AG04449 (cell line): ENCODE data around the gene PHLPP2.

Source experiments
- CTCF ChIA-PET: fragments of 350-600 bp; formaldehyde crosslinking; extraction: SDS; loops from one replicate; lab custom pipeline; 2021; ENCODE audit warnings: antibody characterized with exemption; lab: Yijun Ruan, JAX
- POLR2A ChIA-PET: fragments of 400-600, 350-600 bp; formaldehyde crosslinking; extraction: SDS; loops from one replicate; lab custom pipeline; 2020; ENCODE audit warnings: antibody characterized with exemption, inconsistent platforms; lab: Yijun Ruan, JAX
- DNase-seq: peaks from one replicate; pipeline ENCODE4 v3.0.0-alpha.2; 2010; ENCODE audit warnings: low read depth, low spot score
- H3K4me3 ChIP-seq: 2 replicates; pipeline ENCODE4 v1.5.1; 2011; ENCODE audit warnings: low read depth, mild to moderate bottlenecking, control low read depth, low read length
- CTCF ChIP-seq: IDR thresholded peaks from one replicate; pipeline ENCODE4 v1.5.1; 2011; ENCODE audit warnings: mild to moderate bottlenecking, moderate library complexity, low read length, control low read depth, inconsistent platforms; ENCODE audit not compliant: insufficient read depth; ENCODE audit errors: missing control alignments

PHLPP2 gene

GRCh38 chr16:71724320-71724751 is at the start of gene PHLPP2:
Gene PHLPP2, minus strand, starts transcription at chr16:71724701. Its CDS starts 9,906 bp downstream, at chr16:71714795.
- DNase-seq, result no peak
- ChIA-PET CTCF (interaction anchor here (0.9 kb wide), 1 partner anchor 21 kb away, joined by 3 read pairs; no protein-coding TSS in a partner anchor), POLR2A (interaction anchor here (0.6 to 0.9 kb wide), 2 partner anchors 16 to 185 kb away, joined by 3 read pairs; no protein-coding TSS in a partner anchor)
- peak within 1 kb of the TSS; percentile 81 for H3K4me3 ChIP-seq
- no peak for TF ChIP-seq CTCF

GRCh38 chr16:71771571-71771970 is 47.1 kb upstream of the PHLPP2 start:
- POLR2A ChIA-PET, result no interaction called here
- DNase-seq, result no peak
- CTCF ChIA-PET, result no interaction called here
- no peak overlapping the region for H3K4me3 ChIP-seq
- TF ChIP-seq CTCF, result no peak

- no peak for DNase-seq
- no peak for TF ChIP-seq CTCF
- ChIA-PET CTCF (interaction anchor here (0.6 kb wide), 1 partner anchor 14 kb away, joined by 3 read pairs; no protein-coding TSS in a partner anchor), POLR2A (no interaction called here)
- no peak overlapping the region for H3K4me3 ChIP-seq
Observed at GRCh38 chr16:71769222-71769621, 44.7 kb upstream of the PHLPP2 start.

- CTCF ChIA-PET, result no interaction called here
- POLR2A ChIA-PET, result no interaction called here
- no peak for TF ChIP-seq CTCF
- H3K4me3 ChIP-seq, result no peak overlapping the region
- DNase-seq, result no peak
Observed at GRCh38 chr16:71767060-71767900, 42.8 kb upstream of the PHLPP2 start.

- CTCF ChIA-PET, result interaction anchor here (1.2 kb wide), 1 partner anchor 14 kb away, joined by 3 read pairs; no protein-coding TSS in a partner anchor
- H3K4me3 ChIP-seq, result no peak overlapping the region
- POLR2A ChIA-PET, result no interaction called here
- TF ChIP-seq CTCF, result no peak
- peak; percentile 37 for DNase-seq
Observed at GRCh38 chr16:71762186-71762585, 37.7 kb upstream of the PHLPP2 start.

GRCh38 chr16:71761097-71761496 is 36.6 kb upstream of the PHLPP2 start:
- no peak overlapping the region for H3K4me3 ChIP-seq
- ChIA-PET CTCF (no interaction called here), POLR2A (no interaction called here)
- no peak for TF ChIP-seq CTCF
- no peak for DNase-seq
